Bronchial epithelial cell (primary cell): ENCODE data around the gene RAD51D. TPM values are rescaled to one million over a fixed set of nuclear protein-coding genes. Genes with fewer than 3 reads are reported as not detected.

Source experiments
- DNase-seq: peaks from one replicate; pipeline ENCODE4 v3.0.0-alpha.2; 2010; ENCODE audit warnings: low read depth
- FAIRE-seq: peaks from 2 replicates; lab custom pipeline; 2011; peaks lifted over from hg19 to GRCh38; lab: Jason Lieb, UNC
- H3K27me3 ChIP-seq: 2 replicates; pipeline ENCODE4 v1.5.1; 2011; ENCODE audit warnings: low read length; ENCODE audit not compliant: control insufficient read depth, insufficient read depth
- H3K36me3 ChIP-seq: 2 replicates; pipeline ENCODE4 v1.5.1; 2011; ENCODE audit warnings: low read length; ENCODE audit not compliant: control insufficient read depth, insufficient read depth
- H3K4me3 ChIP-seq: 2 replicates; pipeline ENCODE4 v1.5.1; 2011; ENCODE audit warnings: mild to moderate bottlenecking, low read depth, low read length, control low read depth
- CTCF ChIP-seq: IDR thresholded peaks from 2 replicates; pipeline ENCODE4 v1.5.1; 2011; ENCODE audit warnings: mild to moderate bottlenecking, moderate library complexity, low read length, control low read depth, inconsistent platforms; ENCODE audit not compliant: insufficient read depth, severe bottlenecking
- total RNA-seq: library from RNA; depleted of rRNA; stranded (reverse); fragments of >200 nt; gene quantifications from 2 replicates; pipeline ENCODE4 v1.2.1, GENCODE V29; 2014

RAD51D gene
- total RNA-seq, 1 donor from 2014 or later, result 2.4 TPM

- FAIRE-seq (no peak), DNase-seq (no peak)
- TF ChIP-seq CTCF, result no peak
- H3K4me3 ChIP-seq, result no peak overlapping the region
- no peaks in the 10 kb centered on the region for H3K27me3 ChIP-seq
- H3K36me3 ChIP-seq, result no peaks in the 10 kb centered on the region
Measured at GRCh38 chr17:35076874-35077273, 42.8 kb downstream of the RAD51D start.

- H3K36me3 ChIP-seq, result no peaks in the 10 kb centered on the region
- no peak for TF ChIP-seq CTCF
- no peak overlapping the region for H3K4me3 ChIP-seq
- no peak for FAIRE-seq
- no peak for DNase-seq
- H3K27me3 ChIP-seq, result no peaks in the 10 kb centered on the region
Measured at GRCh38 chr17:35074711-35075707, 44.7 kb downstream of the RAD51D start.

- Histone ChIP-seq H3K27me3 (no peaks in the 10 kb centered on the region), H3K4me3 (no peak overlapping the region), H3K36me3 (no peaks in the 10 kb centered on the region)
- no peak for FAIRE-seq
- no peak for TF ChIP-seq CTCF
- no peak for DNase-seq
Measured at GRCh38 chr17:35073991-35074627, 45.6 kb downstream of the RAD51D start.

- DNase-seq (no peak), FAIRE-seq (no peak)
- TF ChIP-seq CTCF, result no peak
Measured at GRCh38 chr17:35073183-35073790, 46.4 kb downstream of the RAD51D start.

GRCh38 chr17:35069311-35069710 lies 50.3 kb downstream of the RAD51D start:
- FAIRE-seq (no peak), DNase-seq (peak; percentile 52)
- no peak for TF ChIP-seq CTCF
- no peaks in the 10 kb centered on the region for H3K27me3 ChIP-seq
- no peaks in the 10 kb centered on the region for H3K36me3 ChIP-seq
- no peak overlapping the region for H3K4me3 ChIP-seq

More at GRCh38 chr17:35073183-35073790, 46.4 kb downstream of the RAD51D start:
- no peaks in the 10 kb centered on the region for H3K27me3 ChIP-seq
- no peak overlapping the region for H3K4me3 ChIP-seq
- no peaks in the 10 kb centered on the region for H3K36me3 ChIP-seq
